HEK293 (cell line): ENCODE data around the gene SLC1A2.

Experiments used
- CTCF ChIA-PET: fragments of 350-600 bp; formaldehyde crosslinking; extraction: SDS; loops from one replicate; lab custom pipeline; 2021; ENCODE audit warnings: antibody characterized with exemption; lab: Yijun Ruan, JAX
- POLR2A ChIA-PET: fragments of 300-600 bp; formaldehyde crosslinking; extraction: SDS; loops from one replicate; lab custom pipeline; 2020; ENCODE audit warnings: antibody characterized with exemption, inconsistent platforms; lab: Yijun Ruan, JAX
- H3K27ac ChIP-seq: fragments of 200-500 bp; sonication (Bioruptor generic); 2 replicates; pipeline ENCODE4 v1.5.1; 2014; ENCODE audit warnings: low read depth, low read length, control low read depth, inconsistent platforms; ENCODE audit errors: extremely low read depth
- H3K36me3 ChIP-seq, 2 experiments: fragments of 200-500 bp in 1 of 2; sonication (Bioruptor generic) in 1 of 2; 1 replicate in 1 of 2; 2 replicates in 1 of 2; pipeline ENCODE4 v1.5.1; 2014 to 2017; ENCODE audit warnings: inconsistent platforms in 2 of 2, low read length in 2 of 2; ENCODE audit not compliant: control insufficient read depth in 2 of 2, insufficient read depth in 1 of 2
- H3K4me1 ChIP-seq: fragments of 200-500 bp; sonication (Bioruptor generic); 2 replicates; pipeline ENCODE4 v1.5.1; 2014; ENCODE audit warnings: mild to moderate bottlenecking, low read length, inconsistent platforms; ENCODE audit not compliant: control insufficient read depth, insufficient read depth
- H3K4me3 ChIP-seq: 2 replicates; pipeline ENCODE4 v1.5.1; 2011; ENCODE audit warnings: low read depth, mild to moderate bottlenecking, control low read depth, low read length, moderate library complexity
- H3K9me3 ChIP-seq: fragments of 200-500 bp; sonication (Bioruptor generic); 2 replicates; pipeline ENCODE4 v1.5.1; 2014; ENCODE audit warnings: low read depth, low read length, inconsistent platforms; ENCODE audit not compliant: control insufficient read depth, insufficient read depth
- PRDM1 ChIP-seq: fragments of 450-650 bp; formaldehyde crosslinking; IDR thresholded peaks from 2 replicates; pipeline ENCODE4; 2016; ENCODE audit warnings: missing biosample characterization, missing genetic modification characterization
- PRDM2 ChIP-seq: fragments of 450-650 bp; formaldehyde crosslinking; IDR thresholded peaks from 2 replicates; pipeline ENCODE4 v1.5.1; 2016; ENCODE audit warnings: missing biosample characterization, missing genetic modification characterization, borderline replicate concordance
- RBAK ChIP-seq: fragments of 450-650 bp; formaldehyde crosslinking; IDR thresholded peaks from 2 replicates; pipeline ENCODE4 v1.5.1; 2016; ENCODE audit warnings: missing biosample characterization, missing genetic modification characterization
- SALL2 ChIP-seq: fragments of 450-650 bp; formaldehyde crosslinking; IDR thresholded peaks from 2 replicates; pipeline ENCODE4 v1.5.0; 2017; ENCODE audit warnings: missing biosample characterization, mild to moderate bottlenecking, missing genetic modification characterization, borderline replicate concordance
- SCRT1 ChIP-seq: fragments of 450-650 bp; formaldehyde crosslinking; IDR thresholded peaks from 2 replicates; pipeline ENCODE4 v1.5.1; 2016; ENCODE audit warnings: missing biosample characterization, missing genetic modification characterization, borderline replicate concordance
- SP7 ChIP-seq: fragments of 450-650 bp; formaldehyde crosslinking; IDR thresholded peaks from 2 replicates; pipeline ENCODE4 v1.5.1; 2016; ENCODE audit warnings: missing biosample characterization, missing genetic modification characterization
- ZFP3 ChIP-seq: fragments of 450-650 bp; formaldehyde crosslinking; IDR thresholded peaks from 2 replicates; pipeline ENCODE4 v1.5.1; 2016; ENCODE audit warnings: low read depth, missing biosample characterization, missing genetic modification characterization
- ZNF114 ChIP-seq: fragments of 450-650 bp; formaldehyde crosslinking; IDR thresholded peaks from 2 replicates; pipeline ENCODE4 v1.5.0; 2017; ENCODE audit warnings: missing biosample characterization, missing genetic modification characterization
- ZNF169 ChIP-seq: fragments of 450-650 bp; formaldehyde crosslinking; IDR thresholded peaks from 2 replicates; pipeline ENCODE4 v1.5.1; 2016; ENCODE audit warnings: missing biosample characterization, missing genetic modification characterization
- ZNF274 ChIP-seq, 2 experiments: fragments of 200-500 bp in 1 of 2; fragments of 450-650 bp in 1 of 2; sonication (Bioruptor generic) in 1 of 2; formaldehyde crosslinking in 1 of 2; IDR thresholded peaks; 2 replicates each; pipeline versions ENCODE4 v1.5.1 to v1.6.1; 2014 to 2016; ENCODE audit warnings: borderline replicate concordance in 1 of 2, inconsistent platforms in 1 of 2, low read length in 1 of 2, missing biosample characterization in 1 of 2, missing genetic modification characterization in 1 of 2
- ZNF473 ChIP-seq: fragments of 450-650 bp; formaldehyde crosslinking; IDR thresholded peaks from 2 replicates; pipeline ENCODE4 v1.5.1; 2017; ENCODE audit warnings: missing biosample characterization, missing genetic modification characterization
- ZNF521 ChIP-seq: fragments of 450-650 bp; formaldehyde crosslinking; IDR thresholded peaks from 2 replicates; pipeline ENCODE4 v1.5.1; 2017; ENCODE audit warnings: missing biosample characterization, mild to moderate bottlenecking, missing genetic modification characterization
- ZNF560 ChIP-seq: fragments of 450-650 bp; formaldehyde crosslinking; IDR thresholded peaks from 2 replicates; pipeline ENCODE4 v1.5.1; 2017; ENCODE audit warnings: missing biosample characterization, missing genetic modification characterization, borderline replicate concordance
- ZNF621 ChIP-seq: fragments of 450-650 bp; formaldehyde crosslinking; IDR thresholded peaks from 2 replicates; pipeline ENCODE4 v1.5.1; 2017; ENCODE audit warnings: missing biosample characterization, missing genetic modification characterization
- ZSCAN23 ChIP-seq: fragments of 450-650 bp; formaldehyde crosslinking; IDR thresholded peaks from 2 replicates; pipeline ENCODE4 v1.5.1; 2016; ENCODE audit warnings: missing biosample characterization, missing genetic modification characterization
- TF ChIP-seq, protein P1 (sequence below): fragments of 450-650 bp; formaldehyde crosslinking; IDR thresholded peaks from 2 replicates; pipeline ENCODE4 v1.5.1; 2017; ENCODE audit warnings: missing biosample characterization, missing genetic modification characterization
- TF ChIP-seq, protein P2 (sequence below): fragments of 450-650 bp; formaldehyde crosslinking; IDR thresholded peaks from 2 replicates; pipeline ENCODE4 v1.5.0; 2017; ENCODE audit warnings: missing biosample characterization, missing genetic modification characterization, borderline replicate concordance

SLC1A2 gene

GRCh38 chr11:35267504-35267903, 151.9 kb downstream of the SLC1A2 start (continued):
- no peak for TF ChIP-seq ZNF621
- TF ChIP-seq, protein P1, sequence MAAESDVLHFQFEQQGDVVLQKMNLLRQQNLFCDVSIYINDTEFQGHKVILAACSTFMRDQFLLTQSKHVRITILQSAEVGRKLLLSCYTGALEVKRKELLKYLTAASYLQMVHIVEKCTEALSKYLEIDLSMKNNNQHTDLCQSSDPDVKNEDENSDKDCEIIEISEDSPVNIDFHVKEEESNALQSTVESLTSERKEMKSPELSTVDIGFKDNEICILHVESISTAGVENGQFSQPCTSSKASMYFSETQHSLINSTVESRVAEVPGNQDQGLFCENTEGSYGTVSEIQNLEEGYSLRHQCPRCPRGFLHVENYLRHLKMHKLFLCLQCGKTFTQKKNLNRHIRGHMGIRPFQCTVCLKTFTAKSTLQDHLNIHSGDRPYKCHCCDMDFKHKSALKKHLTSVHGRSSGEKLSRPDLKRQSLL (tag by site-specific recombination), result no peak
- no peak for TF ChIP-seq ZNF560

DNA sequence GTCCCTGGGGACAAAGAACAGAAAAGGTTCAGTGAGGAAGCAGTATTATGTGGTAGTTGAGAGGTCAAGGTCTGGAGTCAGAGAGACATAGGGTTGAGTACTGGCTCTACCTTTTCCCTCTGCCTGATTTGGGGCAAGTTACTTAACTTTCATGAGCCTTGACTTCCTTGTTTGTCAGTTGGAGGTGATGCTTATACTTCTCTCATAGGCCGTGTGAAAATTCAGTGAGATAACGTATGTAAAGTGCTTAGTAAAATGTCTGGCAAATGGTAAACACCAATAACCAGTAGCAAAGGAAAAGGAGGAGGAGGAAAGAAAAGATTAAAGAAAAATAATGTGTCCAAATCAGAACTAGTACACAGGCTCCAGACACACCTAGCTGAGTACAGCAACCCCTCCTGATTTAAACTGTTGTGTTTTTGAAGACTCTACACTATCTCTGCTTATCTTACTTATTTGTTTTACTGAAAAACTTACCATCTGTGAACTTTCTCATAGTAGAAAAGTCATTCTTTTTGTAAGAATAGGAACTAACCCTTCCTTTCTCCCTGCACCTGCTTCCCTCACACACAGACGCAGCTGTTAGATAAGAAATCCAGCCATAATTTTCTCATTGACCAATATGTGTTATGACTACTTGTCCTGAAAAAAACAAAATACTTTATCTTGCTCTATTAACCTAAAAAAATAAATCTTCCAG, 153.5 kb downstream of the SLC1A2 start:
- Histone ChIP-seq H3K9me3 (no peaks in the 10 kb centered on the region), H3K27ac (no peak overlapping the region), H3K36me3 (no peaks in the 10 kb centered on the region), H3K4me3 (no peak overlapping the region), H3K4me1 (no peaks in the 10 kb centered on the region)
- no peak for TF ChIP-seq PRDM1 (tag by site-specific recombination)
- TF ChIP-seq ZNF169 (tag by site-specific recombination), result no peak
- TF ChIP-seq PRDM2 (tag by site-specific recombination), result no peak
- TF ChIP-seq ZNF521 (tag by site-specific recombination), result no peak
- no peak for TF ChIP-seq RBAK
- no peak for TF ChIP-seq ZNF114 (tag by site-specific recombination)
- TF ChIP-seq ZFP3, result no peak
- TF ChIP-seq SCRT1 (tag by site-specific recombination), result no peak
- TF ChIP-seq ZNF473 (tag by site-specific recombination), result no peak
- no peak for TF ChIP-seq SALL2 (tag by site-specific recombination)
- no peak for TF ChIP-seq ZSCAN23 (tag by site-specific recombination)
- TF ChIP-seq, protein P2, sequence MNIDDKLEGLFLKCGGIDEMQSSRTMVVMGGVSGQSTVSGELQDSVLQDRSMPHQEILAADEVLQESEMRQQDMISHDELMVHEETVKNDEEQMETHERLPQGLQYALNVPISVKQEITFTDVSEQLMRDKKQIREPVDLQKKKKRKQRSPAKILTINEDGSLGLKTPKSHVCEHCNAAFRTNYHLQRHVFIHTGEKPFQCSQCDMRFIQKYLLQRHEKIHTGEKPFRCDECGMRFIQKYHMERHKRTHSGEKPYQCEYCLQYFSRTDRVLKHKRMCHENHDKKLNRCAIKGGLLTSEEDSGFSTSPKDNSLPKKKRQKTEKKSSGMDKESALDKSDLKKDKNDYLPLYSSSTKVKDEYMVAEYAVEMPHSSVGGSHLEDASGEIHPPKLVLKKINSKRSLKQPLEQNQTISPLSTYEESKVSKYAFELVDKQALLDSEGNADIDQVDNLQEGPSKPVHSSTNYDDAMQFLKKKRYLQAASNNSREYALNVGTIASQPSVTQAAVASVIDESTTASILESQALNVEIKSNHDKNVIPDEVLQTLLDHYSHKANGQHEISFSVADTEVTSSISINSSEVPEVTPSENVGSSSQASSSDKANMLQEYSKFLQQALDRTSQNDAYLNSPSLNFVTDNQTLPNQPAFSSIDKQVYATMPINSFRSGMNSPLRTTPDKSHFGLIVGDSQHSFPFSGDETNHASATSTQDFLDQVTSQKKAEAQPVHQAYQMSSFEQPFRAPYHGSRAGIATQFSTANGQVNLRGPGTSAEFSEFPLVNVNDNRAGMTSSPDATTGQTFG (tag by site-specific recombination), result no peak
- no peak for TF ChIP-seq SP7 (tag by site-specific recombination)
- TF ChIP-seq ZNF274 (IDR thresholded peaks at IDR 0.05; ENCODE audit: low read length), result no peak
- TF ChIP-seq ZNF274 (tag by site-specific recombination; IDR thresholded peaks at IDR 0.05; ENCODE audit: borderline replicate concordance), result no peak
- ChIA-PET CTCF (no interaction called here), POLR2A (no interaction called here)
